NCI-H128 (cell line): ENCODE data around the gene LRP5.
"Not testable (repeated sequence)": the region's sequence is repeated elsewhere in the genome, so short reads cannot be mapped to it uniquely, and the experiment has no call there.

Experiments used
- DNase-seq: peaks from one replicate; lab custom pipeline; 2025; ENCODE audit not compliant: unreplicated experiment; lab: John Stamatoyannopoulos, UW

LRP5 gene

GRCh38 chr11:68438658-68439259 lies 126.4 kb downstream of the LRP5 start:
- DNase-seq, result no peak

GRCh38 chr11:68439355-68440065 lies 127.1 kb downstream of the LRP5 start:
- no peak for DNase-seq

- no peak for DNase-seq
These were observed 127.8 kb downstream of the LRP5 start for GRCh38 chr11:68440224-68440623.

- DNase-seq, result no peak
These were observed 129.3 kb downstream of the LRP5 start for GRCh38 chr11:68441466-68442230.

DNA sequence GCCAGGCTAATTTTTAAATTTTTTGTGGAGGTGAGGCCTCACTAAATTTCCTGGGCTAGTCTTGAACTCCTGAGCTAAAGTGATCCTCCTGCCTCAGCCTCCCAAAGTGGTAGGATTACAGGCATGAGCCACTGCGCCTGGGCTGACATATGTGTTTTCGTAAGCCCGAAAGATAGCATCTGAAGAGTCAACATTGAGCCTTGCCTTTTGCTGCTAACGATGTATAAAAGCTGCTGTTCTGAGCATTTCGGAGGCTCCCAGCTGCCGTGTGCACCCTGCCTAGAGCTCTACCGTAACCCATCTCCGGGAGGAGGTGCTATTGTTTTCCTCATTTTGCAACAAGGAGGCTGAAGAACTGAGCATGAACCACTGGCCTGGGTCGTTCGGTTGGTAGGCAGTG lies 130.0 kb downstream of the LRP5 start:
- no peak for DNase-seq

- no peak for DNase-seq
These were observed 132.2 kb downstream of the LRP5 start for GRCh38 chr11:68444566-68444965.

GRCh38 chr11:68445531-68446035 lies 133.2 kb downstream of the LRP5 start:
- DNase-seq, result no peak

- DNase-seq, result no peak
These were observed 133.8 kb downstream of the LRP5 start for GRCh38 chr11:68446046-68446725.

DNA sequence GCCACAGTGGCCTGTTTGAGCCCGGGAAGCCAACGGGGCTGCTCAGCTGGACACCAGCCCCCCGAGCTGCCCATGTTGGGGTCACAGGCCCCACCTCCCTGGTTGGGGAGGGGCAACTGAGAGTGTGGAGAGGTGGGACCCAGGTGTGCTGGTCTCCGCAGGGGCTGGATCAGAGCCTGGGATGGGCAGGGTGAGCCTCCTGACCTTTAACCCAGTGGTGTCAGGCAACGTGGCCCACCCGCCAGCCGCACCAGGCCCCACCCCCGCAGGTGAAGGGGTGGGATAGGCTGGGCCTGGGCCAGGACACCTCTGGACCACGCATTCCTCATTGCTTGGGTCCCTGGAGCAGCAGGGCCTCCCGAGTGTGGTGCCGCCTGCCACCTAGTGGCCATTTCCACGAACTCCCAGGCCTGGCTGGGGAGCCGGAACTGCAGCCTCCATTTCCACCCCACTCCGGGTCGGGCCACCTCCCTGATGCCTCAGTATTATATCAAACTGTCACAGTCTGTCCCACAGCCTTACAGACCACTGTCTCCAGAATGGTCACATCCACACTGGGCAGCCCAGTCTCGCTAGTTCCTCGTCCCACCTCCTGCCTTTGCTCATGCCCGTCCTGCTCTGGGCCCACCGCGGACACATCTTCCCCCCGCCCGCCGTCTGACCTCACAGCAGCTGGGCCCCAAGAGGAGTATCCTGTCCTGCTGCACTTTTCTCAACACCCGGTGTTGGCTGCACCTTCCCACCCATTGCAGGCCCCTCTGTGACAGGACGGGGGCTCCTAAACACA lies 134.8 kb downstream of the LRP5 start:
- DNase-seq, result peak; percentile 32

DNA sequence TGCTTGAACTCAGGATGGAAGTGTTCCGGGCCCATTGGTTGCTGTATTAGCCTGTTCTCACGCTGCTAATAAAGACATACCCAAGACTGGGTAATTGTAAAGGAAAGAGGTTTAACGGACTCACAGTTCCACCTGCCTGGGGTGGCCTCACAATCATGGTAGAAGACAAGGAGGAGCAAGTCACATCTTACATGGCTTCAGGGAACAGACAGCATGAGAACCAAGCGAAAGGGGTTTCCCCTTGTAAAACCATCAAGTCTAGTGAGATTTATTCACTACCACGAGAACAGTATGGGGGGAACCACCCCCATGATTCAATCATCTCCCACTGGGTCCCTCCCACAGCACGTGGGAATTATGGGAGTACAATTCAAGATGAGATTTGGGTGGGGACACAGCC lies 135.5 kb downstream of the LRP5 start:
- DNase-seq, result not testable (repeated sequence)

DNA sequence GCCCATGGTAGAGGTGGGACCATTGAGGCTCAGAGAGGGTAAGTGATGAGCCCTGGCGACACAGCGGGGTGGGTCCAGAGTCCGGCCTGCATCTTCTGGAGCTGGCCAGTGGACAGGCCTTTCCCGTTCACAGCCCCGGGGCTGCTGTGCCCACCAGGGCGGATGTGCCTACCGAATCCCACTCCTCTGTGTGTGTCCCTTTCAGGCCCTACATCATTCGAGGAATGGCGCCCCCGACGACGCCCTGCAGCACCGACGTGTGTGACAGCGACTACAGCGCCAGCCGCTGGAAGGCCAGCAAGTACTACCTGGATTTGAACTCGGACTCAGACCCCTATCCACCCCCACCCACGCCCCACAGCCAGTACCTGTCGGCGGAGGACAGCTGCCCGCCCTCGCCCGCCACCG lies 136.2 kb downstream of the LRP5 start:
- no peak for DNase-seq

DNA sequence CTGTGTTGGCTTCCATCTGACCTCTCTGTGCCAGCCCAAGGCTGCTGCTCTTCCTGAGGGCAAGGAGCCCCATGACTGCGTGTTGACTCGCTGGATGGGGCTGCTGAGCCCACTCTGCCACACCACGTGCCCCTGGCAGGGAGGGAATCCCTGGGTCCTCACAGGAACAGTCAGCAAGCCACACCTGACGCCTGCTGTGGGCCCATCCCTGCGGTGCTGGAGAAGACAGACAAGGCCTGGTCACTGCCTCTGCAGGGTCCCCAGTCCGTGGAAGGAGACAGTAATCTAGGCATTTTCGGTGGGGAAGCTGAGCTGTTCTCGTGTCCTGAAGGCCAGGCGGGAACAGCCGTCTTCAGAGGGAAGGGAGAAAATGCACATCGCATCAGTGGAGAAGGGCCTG lies 137.6 kb downstream of the LRP5 start:
- no peak for DNase-seq

GRCh38 chr11:68450711-68451110 lies 138.3 kb downstream of the LRP5 start:
- no peak for DNase-seq

GRCh38 chr11:68454767-68455166 lies 142.4 kb downstream of the LRP5 start:
- DNase-seq, result peak; percentile 18

GRCh38 chr11:68455485-68455884 lies 143.1 kb downstream of the LRP5 start:
- no peak for DNase-seq

DNA sequence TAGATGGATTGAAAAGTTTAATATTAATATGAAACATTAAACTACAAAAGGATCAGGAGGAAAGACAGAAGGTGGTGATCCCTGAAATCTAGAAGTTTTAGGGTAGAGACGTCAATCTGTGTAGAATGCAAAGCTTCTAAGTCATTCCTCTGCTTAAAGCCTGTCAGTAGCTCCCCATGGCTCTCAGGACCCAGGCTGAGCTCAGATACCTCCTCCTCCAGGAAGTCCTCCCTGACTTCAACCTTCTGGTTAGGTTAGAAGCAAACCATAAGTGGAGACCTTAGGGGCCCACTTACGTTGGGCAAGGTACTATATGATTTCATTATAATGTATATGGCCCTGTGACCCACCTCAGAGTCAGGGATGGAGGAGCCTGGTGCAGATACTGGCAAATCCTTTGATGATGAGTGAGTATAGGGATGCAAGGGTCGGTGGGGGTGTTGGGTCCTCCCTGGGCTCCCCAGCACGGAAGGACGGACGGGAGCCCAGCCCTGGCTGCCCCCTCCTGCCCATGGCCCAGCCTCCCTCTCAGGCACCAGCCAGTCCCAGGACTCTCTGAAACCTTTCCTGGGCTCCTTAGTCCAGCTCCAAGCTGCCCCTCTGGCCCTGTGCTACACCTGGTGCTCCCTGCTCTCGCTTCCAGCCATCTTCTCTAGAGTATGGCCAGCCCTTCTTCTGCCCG lies 145.0 kb downstream of the LRP5 start:
- no peak for DNase-seq

GRCh38 chr11:68457898-68458249 lies 145.5 kb downstream of the LRP5 start:
- DNase-seq, result no peak

- DNase-seq, result not testable (repeated sequence)
These were observed 145.9 kb downstream of the LRP5 start for GRCh38 chr11:68458340-68458739.

DNA sequence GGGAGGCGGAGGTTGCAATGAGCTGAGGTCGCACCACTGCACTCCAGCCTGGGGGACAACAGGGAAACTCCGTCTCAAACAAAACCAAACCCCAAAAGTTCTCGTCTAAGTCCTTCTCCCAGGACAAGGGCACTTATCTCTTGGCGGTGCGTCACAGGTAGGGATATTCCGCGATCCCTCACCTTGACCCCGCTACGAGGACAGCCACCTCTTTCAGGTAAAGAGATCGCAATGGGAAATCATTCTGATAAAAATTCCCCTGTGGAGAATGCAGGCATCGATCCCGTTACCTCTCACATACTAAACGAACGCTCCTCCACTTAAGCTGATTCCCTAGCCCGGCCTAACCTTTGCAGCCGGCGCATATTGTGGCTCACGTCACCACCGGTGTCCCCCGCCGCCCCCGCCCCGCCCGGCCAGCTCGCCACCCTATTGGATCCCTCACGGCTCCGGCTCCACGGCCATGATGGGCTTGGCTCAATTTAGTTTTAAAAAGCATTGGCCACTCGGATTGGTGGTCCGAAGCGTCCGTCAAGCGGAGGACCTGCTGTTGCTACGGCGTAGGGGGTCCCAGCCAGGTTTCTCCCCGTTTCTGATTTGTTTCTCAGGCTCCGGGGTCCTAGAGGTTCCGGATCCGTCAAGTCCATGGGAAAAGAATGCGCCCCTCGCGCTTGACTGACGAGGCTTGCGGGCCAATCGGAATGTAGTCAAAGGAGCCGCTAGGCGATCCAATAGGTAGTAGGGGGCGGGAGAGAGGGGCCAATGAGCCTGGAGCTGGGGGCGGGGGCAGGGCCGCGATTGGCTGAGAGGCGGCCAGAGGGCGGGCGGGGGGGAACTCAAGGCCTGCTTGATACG lies 147.7 kb downstream of the LRP5 start:
- DNase-seq, result peak; percentile 96
